Fibroblast of the aortic adventitia (primary cell): ENCODE results near the gene RTN4RL2. TPM values are rescaled to one million over a fixed set of nuclear protein-coding genes. Genes with fewer than 3 reads are reported as not detected.

Experiments used
- DNase-seq: peaks from one replicate; pipeline ENCODE4 v3.0.0-alpha.2; 2010; ENCODE audit warnings: low read depth
- H3K4me3 ChIP-seq: 2 replicates; pipeline ENCODE4 v1.5.1; 2011; ENCODE audit warnings: low read depth, mild to moderate bottlenecking, control low read depth, low read length, moderate library complexity
- total RNA-seq: library from RNA; depleted of rRNA; stranded (reverse); fragments of >200 nt; gene quantifications from 2 replicates; pipeline ENCODE4 v1.2.3, GENCODE V29; 2012; ENCODE audit warnings: low replicate concordance
- TF ChIP-seq, protein P1 (sequence below): IDR thresholded peaks from 2 replicates; pipeline ENCODE4 v1.5.1; 2011; ENCODE audit warnings: mild to moderate bottlenecking, low read length, control low read depth, inconsistent platforms; ENCODE audit not compliant: insufficient read depth

RTN4RL2 gene
- total RNA-seq, 1 donor = 0.09 TPM

DNA sequence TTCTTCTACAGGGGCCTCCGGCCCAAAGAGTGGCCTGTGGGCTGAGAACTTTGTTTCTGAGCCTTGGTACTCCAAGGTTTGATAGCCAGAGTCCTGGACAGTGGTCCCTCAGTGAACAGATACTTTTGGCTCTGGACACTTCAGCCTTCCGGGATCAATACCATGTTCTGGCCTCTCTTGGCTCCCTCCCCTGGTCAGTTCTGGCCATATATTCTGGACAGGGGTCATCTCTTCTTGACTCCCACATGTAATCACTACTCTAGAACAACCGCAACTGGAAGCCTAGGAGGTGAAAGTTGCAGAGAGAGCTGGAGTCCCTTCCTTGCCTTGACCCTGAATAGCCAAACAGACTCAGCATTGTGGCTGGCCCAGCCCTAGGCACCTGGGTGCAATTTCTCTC lies 2.3 kb downstream of the RTN4RL2 start:
- TF ChIP-seq, protein P1, sequence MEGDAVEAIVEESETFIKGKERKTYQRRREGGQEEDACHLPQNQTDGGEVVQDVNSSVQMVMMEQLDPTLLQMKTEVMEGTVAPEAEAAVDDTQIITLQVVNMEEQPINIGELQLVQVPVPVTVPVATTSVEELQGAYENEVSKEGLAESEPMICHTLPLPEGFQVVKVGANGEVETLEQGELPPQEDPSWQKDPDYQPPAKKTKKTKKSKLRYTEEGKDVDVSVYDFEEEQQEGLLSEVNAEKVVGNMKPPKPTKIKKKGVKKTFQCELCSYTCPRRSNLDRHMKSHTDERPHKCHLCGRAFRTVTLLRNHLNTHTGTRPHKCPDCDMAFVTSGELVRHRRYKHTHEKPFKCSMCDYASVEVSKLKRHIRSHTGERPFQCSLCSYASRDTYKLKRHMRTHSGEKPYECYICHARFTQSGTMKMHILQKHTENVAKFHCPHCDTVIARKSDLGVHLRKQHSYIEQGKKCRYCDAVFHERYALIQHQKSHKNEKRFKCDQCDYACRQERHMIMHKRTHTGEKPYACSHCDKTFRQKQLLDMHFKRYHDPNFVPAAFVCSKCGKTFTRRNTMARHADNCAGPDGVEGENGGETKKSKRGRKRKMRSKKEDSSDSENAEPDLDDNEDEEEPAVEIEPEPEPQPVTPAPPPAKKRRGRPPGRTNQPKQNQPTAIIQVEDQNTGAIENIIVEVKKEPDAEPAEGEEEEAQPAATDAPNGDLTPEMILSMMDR = no peak
- no peak for DNase-seq
- no peak overlapping the region for H3K4me3 ChIP-seq

DNA sequence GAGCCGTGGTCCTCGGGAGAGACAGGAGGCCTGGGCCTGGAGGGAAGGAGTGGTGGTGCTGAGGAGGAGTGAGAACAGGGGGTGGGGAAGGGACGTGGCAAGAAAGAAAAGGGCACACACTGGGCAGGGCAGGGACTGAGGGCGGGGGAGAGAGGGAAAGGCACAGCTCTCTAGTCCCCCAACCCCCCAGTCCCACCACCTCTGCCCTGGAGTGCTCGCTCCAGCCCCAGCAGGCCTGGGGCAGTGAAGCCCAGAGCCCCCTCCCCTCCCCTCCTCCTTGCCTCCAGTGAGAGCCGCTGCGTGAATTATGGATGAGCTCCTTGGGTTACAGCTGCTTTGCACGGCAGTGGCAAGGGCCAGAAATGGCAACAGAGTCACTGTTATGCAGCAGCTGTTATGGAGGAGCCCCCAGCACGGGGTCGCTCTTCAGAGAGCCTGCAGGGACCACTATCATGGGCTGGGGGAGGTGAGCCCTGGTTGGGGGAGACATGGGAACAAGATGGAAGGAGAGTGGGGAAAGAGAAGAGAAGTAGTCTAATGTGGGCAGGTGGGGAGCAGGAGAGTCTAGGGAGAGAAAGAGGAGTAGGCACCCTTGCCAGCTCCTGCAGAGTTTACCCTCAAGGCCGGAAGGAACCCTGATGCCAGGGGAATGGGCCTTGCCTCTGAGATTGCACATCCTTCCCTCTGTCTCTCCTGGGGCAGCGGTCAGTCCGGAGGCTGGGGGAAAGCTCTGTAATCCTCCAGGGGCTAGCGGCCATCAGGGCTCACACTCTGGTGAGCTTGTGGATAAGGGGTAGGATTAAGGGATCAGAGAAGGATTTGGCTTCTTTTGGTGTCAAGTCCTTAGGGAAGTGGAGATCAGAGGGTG lies 3.6 kb downstream of the RTN4RL2 start:
- H3K4me3 ChIP-seq = no peak overlapping the region
- DNase-seq = no peak
- TF ChIP-seq, protein P1 = no peak

DNA sequence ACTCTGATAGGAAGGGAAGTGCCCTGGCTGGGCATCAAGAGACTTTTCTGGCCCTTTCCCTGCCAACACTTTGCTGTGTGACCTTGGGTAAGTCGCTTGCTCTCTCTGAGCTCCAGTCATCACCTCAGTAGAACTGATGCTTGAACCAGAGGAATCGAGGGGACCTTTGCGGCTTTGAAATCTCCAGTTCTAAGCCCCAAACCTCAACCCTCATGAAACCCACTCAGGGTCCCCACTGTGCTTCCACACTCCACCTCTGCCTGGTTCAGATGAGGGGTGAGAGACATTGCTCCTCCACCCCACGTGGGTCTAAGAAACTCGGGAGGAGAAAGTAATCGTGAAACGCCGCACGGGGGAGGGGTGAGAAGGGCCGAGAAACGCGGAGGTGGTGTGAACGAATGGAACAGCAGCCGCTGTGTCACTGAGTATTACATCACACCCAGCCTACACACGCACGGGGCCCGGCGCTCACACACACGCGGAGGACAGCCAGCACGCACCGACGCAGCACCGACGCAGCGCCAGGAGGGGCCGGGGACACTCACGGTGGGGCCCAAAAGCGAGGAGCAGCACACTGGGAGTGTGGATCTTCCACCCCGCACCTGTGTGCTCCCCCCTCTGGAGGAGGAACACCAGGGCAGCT lies 4.3 kb downstream of the RTN4RL2 start:
- DNase-seq = no peak
- no peak overlapping the region for H3K4me3 ChIP-seq
- TF ChIP-seq, protein P1 = no peak

DNA sequence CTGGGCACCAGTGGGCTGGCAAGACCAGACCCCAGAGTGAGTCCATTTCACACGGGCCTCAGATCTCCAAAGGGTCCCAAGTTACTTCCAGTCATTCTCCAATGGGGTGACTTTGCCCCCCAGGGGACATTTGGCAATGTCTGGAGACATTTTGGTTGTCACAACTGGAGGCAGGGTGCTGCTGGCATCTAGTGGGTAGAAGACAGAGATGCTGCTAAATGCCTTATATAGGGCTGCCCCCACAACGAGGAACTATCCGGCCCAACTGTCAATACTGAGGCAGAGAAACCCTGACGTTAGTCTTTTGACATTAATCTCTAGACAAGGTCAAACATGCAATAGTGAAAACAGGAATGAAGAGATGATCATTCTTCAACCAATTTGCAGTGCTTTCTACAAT lies 6.4 kb downstream of the RTN4RL2 start:
- no peak overlapping the region for H3K4me3 ChIP-seq
- TF ChIP-seq, protein P1 = no peak
- DNase-seq = no peak

DNA sequence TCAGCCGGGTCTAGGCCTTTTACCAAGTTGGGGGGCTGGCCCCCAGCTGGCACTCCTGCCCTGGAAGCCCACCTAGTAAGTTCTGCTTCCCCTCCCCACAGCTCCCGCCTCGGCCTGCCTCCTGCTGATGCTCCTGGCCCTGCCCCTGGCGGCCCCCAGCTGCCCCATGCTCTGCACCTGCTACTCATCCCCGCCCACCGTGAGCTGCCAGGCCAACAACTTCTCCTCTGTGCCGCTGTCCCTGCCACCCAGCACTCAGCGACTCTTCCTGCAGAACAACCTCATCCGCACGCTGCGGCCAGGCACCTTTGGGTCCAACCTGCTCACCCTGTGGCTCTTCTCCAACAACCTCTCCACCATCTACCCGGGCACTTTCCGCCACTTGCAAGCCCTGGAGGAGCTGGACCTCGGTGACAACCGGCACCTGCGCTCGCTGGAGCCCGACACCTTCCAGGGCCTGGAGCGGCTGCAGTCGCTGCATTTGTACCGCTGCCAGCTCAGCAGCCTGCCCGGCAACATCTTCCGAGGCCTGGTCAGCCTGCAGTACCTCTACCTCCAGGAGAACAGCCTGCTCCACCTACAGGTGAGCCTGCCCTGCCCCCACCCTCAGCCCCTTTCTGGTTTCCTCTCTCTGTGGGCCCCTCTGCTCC lies 7.3 kb downstream of the RTN4RL2 start:
- H3K4me3 ChIP-seq = no peak overlapping the region
- no peak for DNase-seq
- TF ChIP-seq, protein P1 = no peak

DNA sequence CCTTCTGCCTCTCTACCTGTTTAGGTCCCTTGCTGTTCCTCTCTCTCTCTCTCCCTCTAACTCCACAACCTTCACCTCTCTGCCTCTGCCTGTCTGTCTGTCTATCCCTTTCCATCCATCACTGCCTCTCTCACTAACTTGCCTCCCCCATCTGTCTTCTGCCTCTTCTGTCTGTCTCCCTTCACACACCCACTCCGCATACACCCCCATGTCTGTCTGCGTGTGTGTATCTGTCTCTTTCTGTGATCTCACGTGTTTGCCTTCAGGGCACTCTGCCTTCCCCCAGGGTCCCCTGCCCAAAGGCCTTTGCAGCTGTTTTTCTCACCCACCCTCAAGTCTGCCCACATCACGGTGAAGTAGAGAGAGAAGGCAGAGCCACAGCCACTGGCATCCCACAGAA lies 7.9 kb downstream of the RTN4RL2 start:
- DNase-seq = no peak
- H3K4me3 ChIP-seq = no peak overlapping the region
- TF ChIP-seq, protein P1 = no peak
